DOHH2 (cell line): ENCODE measurements around the gene ENO2.

Experiments
- EZH2phosphoT487 ChIP-seq: fragments of 200-600 bp; sonication (generic); IDR thresholded peaks from 2 replicates; pipeline ENCODE4 v1.6.1; 2017; ENCODE audit warnings: borderline replicate concordance, mild to moderate bottlenecking, antibody characterized with exemption, low read length, moderate library complexity, mixed read lengths
- TF ChIP-seq, protein P1 (sequence below): fragments of 200-600 bp; sonication (generic); IDR thresholded peaks from one replicate; pipeline ENCODE4 v1.5.1; 2014; ENCODE audit warnings: antibody characterized with exemption, mild to moderate bottlenecking, low read depth, low read length; ENCODE audit not compliant: poor library complexity, severe bottlenecking

DNA sequence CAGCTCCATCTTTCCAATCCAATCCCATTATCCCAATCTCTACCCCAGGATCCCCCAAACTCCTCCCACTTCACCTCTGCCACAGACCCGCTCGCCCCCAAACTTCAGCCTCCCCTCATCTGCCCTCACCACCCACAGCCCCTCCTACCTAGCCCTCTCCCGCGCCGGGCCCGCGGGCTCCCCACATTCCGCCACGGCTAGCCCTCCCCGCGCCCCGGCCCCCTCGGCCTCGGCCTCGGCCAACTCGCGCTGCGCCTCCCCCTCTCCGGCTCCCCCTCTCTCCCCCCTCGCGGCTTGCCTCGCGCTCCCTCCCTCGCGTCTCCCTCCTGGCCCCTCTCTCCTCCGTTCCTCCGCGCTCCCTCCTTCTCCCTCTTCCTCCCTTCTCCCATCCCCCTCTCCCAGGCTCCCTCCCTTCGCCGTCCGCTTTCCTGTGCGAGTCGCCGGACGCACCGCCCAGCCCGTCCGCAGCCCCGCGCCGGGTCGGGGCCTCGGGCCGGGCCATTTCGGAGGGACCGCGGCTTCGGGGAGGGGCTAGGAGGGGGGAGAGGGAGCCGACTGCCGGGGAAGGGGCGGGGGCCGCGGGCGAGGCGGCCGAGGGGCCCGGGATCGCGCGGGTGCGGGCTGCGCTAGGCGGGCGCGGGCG, 13.1 kb downstream of the ENO2 start, which contains the start of gene ATN1:
- TF ChIP-seq, protein P1, sequence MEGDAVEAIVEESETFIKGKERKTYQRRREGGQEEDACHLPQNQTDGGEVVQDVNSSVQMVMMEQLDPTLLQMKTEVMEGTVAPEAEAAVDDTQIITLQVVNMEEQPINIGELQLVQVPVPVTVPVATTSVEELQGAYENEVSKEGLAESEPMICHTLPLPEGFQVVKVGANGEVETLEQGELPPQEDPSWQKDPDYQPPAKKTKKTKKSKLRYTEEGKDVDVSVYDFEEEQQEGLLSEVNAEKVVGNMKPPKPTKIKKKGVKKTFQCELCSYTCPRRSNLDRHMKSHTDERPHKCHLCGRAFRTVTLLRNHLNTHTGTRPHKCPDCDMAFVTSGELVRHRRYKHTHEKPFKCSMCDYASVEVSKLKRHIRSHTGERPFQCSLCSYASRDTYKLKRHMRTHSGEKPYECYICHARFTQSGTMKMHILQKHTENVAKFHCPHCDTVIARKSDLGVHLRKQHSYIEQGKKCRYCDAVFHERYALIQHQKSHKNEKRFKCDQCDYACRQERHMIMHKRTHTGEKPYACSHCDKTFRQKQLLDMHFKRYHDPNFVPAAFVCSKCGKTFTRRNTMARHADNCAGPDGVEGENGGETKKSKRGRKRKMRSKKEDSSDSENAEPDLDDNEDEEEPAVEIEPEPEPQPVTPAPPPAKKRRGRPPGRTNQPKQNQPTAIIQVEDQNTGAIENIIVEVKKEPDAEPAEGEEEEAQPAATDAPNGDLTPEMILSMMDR = no peak
- peak; percentile 96 for TF ChIP-seq EZH2phosphoT487
